GM20000 (cell line): ENCODE data around the gene AR.
"Not testable (repeated sequence)": the region's sequence is repeated elsewhere in the genome, so short reads cannot be mapped to it uniquely, and the experiment has no call there.

Experiments used
- DNase-seq: peaks from one replicate; pipeline ENCODE4 v3.0.0; 2012; ENCODE audit warnings: low spot score
- CTCF ChIP-seq: IDR thresholded peaks from 2 replicates; pipeline ENCODE4 v1.5.1; 2012; ENCODE audit warnings: mild to moderate bottlenecking, control low read depth; ENCODE audit errors: extremely low read depth, missing control alignments

Gene AR

DNA sequence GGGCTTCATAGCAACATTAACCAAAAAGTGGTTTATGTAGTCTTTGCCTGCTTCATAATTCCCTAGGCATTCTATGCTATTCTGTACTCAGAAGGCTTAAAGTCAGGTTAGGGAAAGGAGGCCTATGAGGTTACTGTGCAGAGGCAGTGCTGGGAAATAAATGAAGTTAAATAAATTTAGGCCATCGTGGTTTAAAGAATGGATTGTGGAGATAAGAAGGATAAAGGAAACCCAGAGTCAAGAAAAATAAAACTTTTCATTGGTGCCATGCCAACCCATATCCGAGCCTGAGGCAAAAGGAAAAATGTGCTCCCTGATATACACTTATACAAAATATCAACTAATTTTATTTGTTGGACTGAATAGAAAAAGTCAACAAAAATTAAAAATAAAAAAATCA is 70.2 kb downstream of the AR start:
- no peak for DNase-seq
- TF ChIP-seq CTCF, result no peak

GRCh38 chrX:67614423-67614822 is 70.6 kb downstream of the AR start:
- DNase-seq, result no peak
- no peak for TF ChIP-seq CTCF

DNA sequence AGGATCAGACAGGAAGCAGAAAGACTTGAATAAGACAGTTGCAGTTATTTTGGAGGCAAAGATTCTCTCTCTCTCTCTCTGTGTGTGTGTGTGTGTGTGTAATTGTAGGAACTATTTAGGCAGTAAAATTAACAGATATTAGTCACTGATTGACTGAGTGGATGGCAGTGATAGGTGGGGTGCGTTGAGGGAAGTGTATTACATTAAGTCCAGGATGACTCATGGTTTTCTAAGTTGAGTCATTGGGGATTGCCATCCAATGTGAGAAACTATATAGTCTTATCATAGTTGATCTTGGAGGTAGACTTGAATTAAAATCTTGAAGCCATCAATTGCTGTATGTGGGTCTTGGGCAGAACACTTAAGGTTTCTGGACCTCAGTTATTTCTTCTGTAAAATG is 75.4 kb downstream of the AR start:
- no peak for DNase-seq
- no peak for TF ChIP-seq CTCF

GRCh38 chrX:67622053-67622585 is 78.3 kb downstream of the AR start:
- no peak for TF ChIP-seq CTCF
- DNase-seq, result no peak

DNA sequence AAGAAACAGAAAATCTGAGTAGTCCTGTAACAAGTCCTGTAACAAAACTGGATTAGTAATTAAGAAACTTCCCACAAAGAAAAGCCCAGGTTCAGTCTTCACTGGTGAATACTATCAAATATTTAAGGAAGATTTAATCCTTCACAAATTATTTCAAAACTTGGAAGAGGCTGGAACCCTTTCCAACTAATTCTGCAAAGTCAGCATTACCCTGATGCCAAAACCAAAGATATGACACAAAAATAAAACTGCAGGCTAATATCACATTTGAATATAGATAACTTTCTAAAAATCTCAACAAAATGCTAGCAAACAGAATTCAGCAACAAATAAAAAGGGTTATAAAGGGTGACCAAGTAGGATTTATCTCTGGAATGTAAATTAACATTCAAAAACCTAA is 80.5 kb downstream of the AR start:
- no peak for DNase-seq
- no peak for TF ChIP-seq CTCF

- no peak for TF ChIP-seq CTCF
- no peak for DNase-seq
Observed at GRCh38 chrX:67635424-67635823, 91.6 kb downstream of the AR start.

GRCh38 chrX:67636532-67636931 is 92.7 kb downstream of the AR start:
- no peak for TF ChIP-seq CTCF
- no peak for DNase-seq

GRCh38 chrX:67637293-67637692 is 93.5 kb downstream of the AR start:
- not testable (repeated sequence) for DNase-seq
